ENCODE results near the gene RPL35.
A peak's percentile ranks its signal among the peaks of the same experiment; 100 is the strongest.

Gene RPL35

GRCh38 chr9:124814164-124814535 is 47.6 kb downstream of the RPL35 start:
- DNase-seq: no peak

- no peak for DNase-seq
These were observed 48.1 kb downstream of the RPL35 start for GRCh38 chr9:124813501-124814163.

- DNase-seq: no peak
These were observed 48.7 kb downstream of the RPL35 start for GRCh38 chr9:124813041-124813440.

GRCh38 chr9:124812441-124812876 is 49.3 kb downstream of the RPL35 start:
- peak in 1 of 2 donors; percentile 11 for DNase-seq

- DNase-seq: no peak
These were observed 50.9 kb downstream of the RPL35 start for GRCh38 chr9:124810663-124811355.

GRCh38 chr9:124809741-124810500 is 51.8 kb downstream of the RPL35 start:
- no peak for DNase-seq

GRCh38 chr9:124809211-124809610 is 52.5 kb downstream of the RPL35 start:
- no peak for DNase-seq

GRCh38 chr9:124808246-124808956 is 53.4 kb downstream of the RPL35 start:
- DNase-seq: no peak
